MG63 (cell line): ENCODE results near the gene FOSB. TPM values are rescaled to one million over a fixed set of nuclear protein-coding genes. Genes with fewer than 3 reads are reported as not detected.
"Not testable (repeated sequence)": the region's sequence is repeated elsewhere in the genome, so short reads cannot be mapped to it uniquely, and the experiment has no call there.

Experiments used
- DNase-seq: peaks from one replicate; pipeline ENCODE4 v3.0.0-alpha.2; 2020
- H3K27me3 ChIP-seq: fragments of 250-450 bp; sonication (Bioruptor Pico); 2 replicates; pipeline ENCODE4 v1.5.1; 2020; ENCODE audit warnings: mild to moderate bottlenecking, moderate library complexity
- H3K36me3 ChIP-seq: fragments of 250-450 bp; sonication (Bioruptor Pico); 2 replicates; pipeline ENCODE4 v1.5.1; 2020; ENCODE audit warnings: mild to moderate bottlenecking, moderate library complexity
- H3K4me3 ChIP-seq: fragments of 250-450 bp; sonication (Bioruptor Pico); 2 replicates; pipeline ENCODE4 v1.5.1; 2020; ENCODE audit warnings: mild to moderate bottlenecking, moderate library complexity
- H3K9me3 ChIP-seq: fragments of 250-450 bp; sonication (Bioruptor Pico); 2 replicates; pipeline ENCODE4 v1.5.1; 2020; ENCODE audit warnings: mild to moderate bottlenecking, moderate library complexity
- total RNA-seq: library from RNA; depleted of rRNA; stranded (reverse); fragments of >200 nt; shearing (Covaris generic); gene quantifications from 2 replicates; pipeline ENCODE4 v1.2.3, GENCODE V29; 2014; ENCODE audit warnings: low replicate concordance; rRNA removed

Gene FOSB
- total RNA-seq = 0.33 TPM in 1 of 2 replicates, not detected in the other

- Histone ChIP-seq H3K4me3 (peak within 1 kb of the TSS; percentile 77), H3K36me3 (no peaks in the 10 kb centered on the region), H3K27me3 (no peaks in the 10 kb centered on the region), H3K9me3 (no peaks in the 10 kb centered on the region)
- DNase-seq = peak; percentile 90
Measured at GRCh38 chr19:45467456-45468158, at the start of gene FOSB. FOSB (plus strand) TSS chr19:45467996; CDS start chr19:45468587, 591 bp downstream.

GRCh38 chr19:45418802-45419201, 49.0 kb upstream of the FOSB start:
- H3K36me3 ChIP-seq = peaks cover 85% of the 10 kb centered on the region
- H3K4me3 ChIP-seq = no peak overlapping the region
- no peak for DNase-seq
- H3K27me3 ChIP-seq = no peaks in the 10 kb centered on the region
- H3K9me3 ChIP-seq = no peaks in the 10 kb centered on the region

- Histone ChIP-seq H3K36me3 (peaks cover 80% of the 10 kb centered on the region), H3K27me3 (no peaks in the 10 kb centered on the region), H3K4me3 (no peak overlapping the region), H3K9me3 (no peaks in the 10 kb centered on the region)
- no peak for DNase-seq
Measured at GRCh38 chr19:45419396-45419795, 48.4 kb upstream of the FOSB start.

GRCh38 chr19:45419895-45420294, 47.9 kb upstream of the FOSB start:
- Histone ChIP-seq H3K27me3 (no peaks in the 10 kb centered on the region), H3K4me3 (no peak overlapping the region), H3K9me3 (no peaks in the 10 kb centered on the region), H3K36me3 (peaks cover 75% of the 10 kb centered on the region)
- no peak for DNase-seq

GRCh38 chr19:45420356-45420755, 47.4 kb upstream of the FOSB start:
- H3K4me3 ChIP-seq = no peak overlapping the region
- peaks cover 71% of the 10 kb centered on the region for H3K36me3 ChIP-seq
- H3K27me3 ChIP-seq = no peaks in the 10 kb centered on the region
- H3K9me3 ChIP-seq = no peaks in the 10 kb centered on the region
- no peak for DNase-seq

GRCh38 chr19:45420871-45421270, 46.9 kb upstream of the FOSB start:
- no peaks in the 10 kb centered on the region for H3K27me3 ChIP-seq
- H3K9me3 ChIP-seq = no peaks in the 10 kb centered on the region
- no peak overlapping the region for H3K4me3 ChIP-seq
- no peak for DNase-seq
- H3K36me3 ChIP-seq = peaks cover 66% of the 10 kb centered on the region

- DNase-seq = no peak
- H3K9me3 ChIP-seq = no peaks in the 10 kb centered on the region
- H3K4me3 ChIP-seq = no peak overlapping the region
- H3K27me3 ChIP-seq = no peaks in the 10 kb centered on the region
- H3K36me3 ChIP-seq = peaks cover 54% of the 10 kb centered on the region
Measured at GRCh38 chr19:45421947-45422498, 45.8 kb upstream of the FOSB start.

- no peak for DNase-seq
- no peaks in the 10 kb centered on the region for H3K9me3 ChIP-seq
- H3K4me3 ChIP-seq = peak overlapping the region; percentile 86
- no peaks in the 10 kb centered on the region for H3K27me3 ChIP-seq
- H3K36me3 ChIP-seq = peaks cover 43% of the 10 kb centered on the region
Measured at GRCh38 chr19:45423033-45423588, 44.7 kb upstream of the FOSB start.

- H3K4me3 ChIP-seq = peak within 1 kb of the TSS; percentile 86
- no peaks in the 10 kb centered on the region for H3K9me3 ChIP-seq
- H3K36me3 ChIP-seq = peaks cover 38% of the 10 kb centered on the region
- no peaks in the 10 kb centered on the region for H3K27me3 ChIP-seq
- DNase-seq = peak; percentile 96
Measured at GRCh38 chr19:45423589-45424190, 44.1 kb upstream of the FOSB start, which contains the start of gene ERCC1. ERCC1 (minus strand) TSS chr19:45423917; CDS start chr19:45423374, 543 bp downstream.

- DNase-seq = peak; percentile 98
- H3K27me3 ChIP-seq = no peaks in the 10 kb centered on the region
- peaks cover 30% of the 10 kb centered on the region for H3K36me3 ChIP-seq
- H3K9me3 ChIP-seq = no peaks in the 10 kb centered on the region
- H3K4me3 ChIP-seq = peak overlapping the region; percentile 86
Measured at GRCh38 chr19:45424191-45425058, 43.4 kb upstream of the FOSB start.

GRCh38 chr19:45428384-45429231, 39.2 kb upstream of the FOSB start:
- DNase-seq = peak; percentile 42
- H3K27me3 ChIP-seq = no peaks in the 10 kb centered on the region
- no peaks in the 10 kb centered on the region for H3K9me3 ChIP-seq
- no peaks in the 10 kb centered on the region for H3K36me3 ChIP-seq
- peak overlapping the region; percentile 47 for H3K4me3 ChIP-seq

- H3K4me3 ChIP-seq, H3K9me3 ChIP-seq, H3K36me3 ChIP-seq, H3K27me3 ChIP-seq, DNase-seq: not testable (repeated sequence)
Measured at GRCh38 chr19:45429896-45430295, 37.9 kb upstream of the FOSB start.

- not testable (repeated sequence) for H3K36me3 ChIP-seq, DNase-seq, H3K27me3 ChIP-seq, H3K9me3 ChIP-seq, H3K4me3 ChIP-seq
Measured at GRCh38 chr19:45431008-45431407, 36.8 kb upstream of the FOSB start.

- not testable (repeated sequence) for H3K9me3 ChIP-seq, H3K4me3 ChIP-seq, H3K27me3 ChIP-seq, H3K36me3 ChIP-seq, DNase-seq
Measured at GRCh38 chr19:45432543-45432942, 35.3 kb upstream of the FOSB start.

GRCh38 chr19:45437328-45437727, 30.5 kb upstream of the FOSB start:
- H3K4me3 ChIP-seq = no peak overlapping the region
- no peak for DNase-seq
- H3K27me3 ChIP-seq = no peaks in the 10 kb centered on the region
- no peaks in the 10 kb centered on the region for H3K9me3 ChIP-seq
- no peaks in the 10 kb centered on the region for H3K36me3 ChIP-seq

- peak overlapping the region; percentile 57 for H3K4me3 ChIP-seq
- DNase-seq = no peak
Measured at GRCh38 chr19:45439190-45439568, 28.6 kb upstream of the FOSB start.

More at GRCh38 chr19:45439190-45439568, 28.6 kb upstream of the FOSB start:
- Histone ChIP-seq H3K36me3 (no peaks in the 10 kb centered on the region), H3K27me3 (no peaks in the 10 kb centered on the region), H3K9me3 (no peaks in the 10 kb centered on the region)
